ENCODE results near the gene RIN3. TPM values are rescaled to one million over a fixed set of nuclear protein-coding genes. Genes with fewer than 3 reads are reported as not detected.
"Not testable (repeated sequence)": the region's sequence is repeated elsewhere in the genome, so short reads cannot be mapped to it uniquely, and the experiment has no call there.

The RIN3 gene
- polyA plus RNA-seq, 1 donor: 15.6 TPM

DNA sequence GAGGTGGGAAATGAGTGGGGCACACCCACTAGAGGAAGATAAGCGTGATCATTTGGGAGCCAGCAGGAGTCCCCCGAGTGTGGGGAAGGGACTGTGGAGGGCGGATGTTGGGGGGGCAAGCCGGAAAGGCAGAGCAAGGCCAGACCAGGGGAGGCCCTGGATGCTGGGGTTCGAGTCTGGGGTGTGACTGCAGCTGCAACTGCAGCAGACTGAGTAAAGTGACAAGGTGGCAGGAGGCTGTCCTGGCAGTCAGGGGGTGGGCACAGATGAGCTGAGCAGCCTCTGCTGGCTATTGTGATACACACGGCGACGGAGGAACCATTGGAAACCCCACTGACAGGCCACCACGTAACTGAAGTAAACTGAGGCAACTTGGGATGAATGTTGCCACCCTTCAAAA, 124.7 kb downstream of the RIN3 start:
- no peak overlapping the region for H3K27ac ChIP-seq (ENCODE audit: low read length)
- no peaks in the 10 kb centered on the region for H3K4me1 ChIP-seq (ENCODE audit: control insufficient read depth, insufficient read depth, low read length)
- no peaks in the 10 kb centered on the region for H3K27me3 ChIP-seq (ENCODE audit: control insufficient read depth, insufficient read depth, low read length)
- H3K4me3 ChIP-seq (ENCODE audit: low read length): no peak overlapping the region
- DNase-seq: no peak
- no CpG with 5 or more reads among the region's 9 CpGs for WGBS (ENCODE audit: insufficient coverage, low lambda C conversion rate)
- no peaks in the 10 kb centered on the region for H3K9me3 ChIP-seq (ENCODE audit: control insufficient read depth, low read depth, low read length)
- peaks cover 11% of the 10 kb centered on the region for H3K36me3 ChIP-seq (ENCODE audit: control insufficient read depth, insufficient read depth, low read length)

DNA sequence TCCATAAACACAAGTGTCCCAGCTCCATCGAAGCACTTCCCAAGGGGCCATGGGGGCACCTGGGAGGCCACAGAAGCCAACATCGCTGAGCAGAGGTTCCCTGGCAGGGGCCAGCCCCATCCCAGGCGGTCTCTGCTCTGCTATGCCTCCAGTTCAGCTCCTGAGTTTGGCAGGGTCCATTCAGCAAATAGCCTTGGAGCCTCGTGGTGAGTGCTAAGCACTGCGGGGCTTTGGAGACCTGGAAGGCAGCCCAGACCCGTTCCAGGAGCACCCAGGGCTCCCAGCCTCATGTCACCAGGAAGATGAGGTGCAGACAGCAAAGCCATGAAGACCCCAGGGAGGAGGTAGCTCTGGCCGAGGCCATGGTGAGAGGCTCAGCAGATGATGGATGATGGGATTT, 125.3 kb downstream of the RIN3 start:
- Histone ChIP-seq H3K4me3 (ENCODE audit: low read length) (no peak overlapping the region), H3K27me3 (ENCODE audit: control insufficient read depth, insufficient read depth, low read length) (no peaks in the 10 kb centered on the region), H3K4me1 (ENCODE audit: control insufficient read depth, insufficient read depth, low read length) (no peaks in the 10 kb centered on the region), H3K36me3 (ENCODE audit: control insufficient read depth, insufficient read depth, low read length) (peaks cover 11% of the 10 kb centered on the region), H3K27ac (ENCODE audit: low read length) (no peak overlapping the region), H3K9me3 (ENCODE audit: control insufficient read depth, low read depth, low read length) (no peaks in the 10 kb centered on the region)
- no peak for DNase-seq
- no CpG with 5 or more reads among the region's 7 CpGs for WGBS (ENCODE audit: insufficient coverage, low lambda C conversion rate)

DNA sequence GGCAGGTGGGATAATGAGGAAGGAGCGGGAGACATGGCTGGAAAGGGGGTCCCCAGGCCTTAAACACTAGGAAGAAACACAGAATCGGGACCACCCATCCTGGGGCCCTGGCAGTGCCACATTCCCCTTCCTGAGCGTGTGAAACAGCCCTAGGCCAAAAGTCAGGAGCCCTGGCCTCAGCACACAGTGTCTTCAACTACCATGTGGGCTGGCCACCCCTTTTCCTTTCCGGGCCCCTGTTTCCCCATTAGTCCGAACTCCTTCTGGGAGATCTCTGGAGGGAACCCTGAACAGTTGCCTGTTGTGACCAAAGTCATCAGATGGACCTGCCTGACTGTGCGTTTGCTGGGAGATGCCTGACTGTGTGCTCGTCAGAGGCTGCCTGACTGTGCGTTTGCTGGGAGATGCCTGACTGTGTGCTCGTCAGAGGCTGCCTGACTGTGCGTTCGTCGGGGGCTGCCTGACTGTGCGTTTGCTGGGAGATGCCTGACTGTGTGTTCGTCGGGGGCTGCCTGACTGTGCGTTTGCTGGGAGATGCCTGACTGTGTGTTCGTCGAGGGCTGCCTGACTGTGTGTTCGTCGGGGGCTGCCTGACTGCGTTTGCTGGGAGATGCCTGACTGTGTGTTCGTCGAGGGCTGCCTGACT, 126.0 kb downstream of the RIN3 start:
- not testable (repeated sequence) for H3K27ac ChIP-seq (ENCODE audit: low read length); H3K27me3 ChIP-seq (ENCODE audit: control insufficient read depth, insufficient read depth, low read length); H3K4me3 ChIP-seq (ENCODE audit: low read length); H3K4me1 ChIP-seq (ENCODE audit: control insufficient read depth, insufficient read depth, low read length); H3K9me3 ChIP-seq (ENCODE audit: control insufficient read depth, low read depth, low read length); DNase-seq
- peaks cover 11% of the 10 kb centered on the region for H3K36me3 ChIP-seq (ENCODE audit: control insufficient read depth, insufficient read depth, low read length)
- WGBS (ENCODE audit: insufficient coverage, low lambda C conversion rate): no CpG with 5 or more reads among the region's 23 CpGs

DNA sequence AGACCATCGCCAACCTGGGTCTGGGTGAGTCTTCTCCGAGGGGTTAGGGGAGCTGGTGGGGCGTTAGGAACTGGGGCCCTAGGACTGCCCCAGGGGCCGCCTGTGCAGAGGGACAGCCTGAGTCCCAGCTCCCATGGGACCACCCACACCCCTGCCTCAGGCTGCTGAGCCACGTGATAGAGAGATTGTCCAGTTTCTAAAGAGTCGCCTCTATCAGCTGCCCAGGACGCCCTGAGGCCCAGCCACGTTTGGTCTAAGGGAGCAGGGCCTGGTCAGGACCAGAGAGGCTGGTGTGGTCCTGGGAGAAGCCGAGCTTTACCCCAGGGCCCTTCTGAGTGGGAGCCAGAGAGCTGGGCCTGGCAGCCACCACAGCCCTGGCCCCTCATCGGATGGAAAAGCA, 127.7 kb downstream of the RIN3 start:
- Histone ChIP-seq H3K4me1 (ENCODE audit: control insufficient read depth, insufficient read depth, low read length) (no peaks in the 10 kb centered on the region), H3K4me3 (ENCODE audit: low read length) (no peak overlapping the region), H3K36me3 (ENCODE audit: control insufficient read depth, insufficient read depth, low read length) (peaks cover 14% of the 10 kb centered on the region), H3K27ac (ENCODE audit: low read length) (no peak overlapping the region), H3K27me3 (ENCODE audit: control insufficient read depth, insufficient read depth, low read length) (no peaks in the 10 kb centered on the region), H3K9me3 (ENCODE audit: control insufficient read depth, low read depth, low read length) (no peaks in the 10 kb centered on the region)
- DNase-seq: no peak
- no CpG with 5 or more reads among the region's 10 CpGs for WGBS (ENCODE audit: insufficient coverage, low lambda C conversion rate)

DNA sequence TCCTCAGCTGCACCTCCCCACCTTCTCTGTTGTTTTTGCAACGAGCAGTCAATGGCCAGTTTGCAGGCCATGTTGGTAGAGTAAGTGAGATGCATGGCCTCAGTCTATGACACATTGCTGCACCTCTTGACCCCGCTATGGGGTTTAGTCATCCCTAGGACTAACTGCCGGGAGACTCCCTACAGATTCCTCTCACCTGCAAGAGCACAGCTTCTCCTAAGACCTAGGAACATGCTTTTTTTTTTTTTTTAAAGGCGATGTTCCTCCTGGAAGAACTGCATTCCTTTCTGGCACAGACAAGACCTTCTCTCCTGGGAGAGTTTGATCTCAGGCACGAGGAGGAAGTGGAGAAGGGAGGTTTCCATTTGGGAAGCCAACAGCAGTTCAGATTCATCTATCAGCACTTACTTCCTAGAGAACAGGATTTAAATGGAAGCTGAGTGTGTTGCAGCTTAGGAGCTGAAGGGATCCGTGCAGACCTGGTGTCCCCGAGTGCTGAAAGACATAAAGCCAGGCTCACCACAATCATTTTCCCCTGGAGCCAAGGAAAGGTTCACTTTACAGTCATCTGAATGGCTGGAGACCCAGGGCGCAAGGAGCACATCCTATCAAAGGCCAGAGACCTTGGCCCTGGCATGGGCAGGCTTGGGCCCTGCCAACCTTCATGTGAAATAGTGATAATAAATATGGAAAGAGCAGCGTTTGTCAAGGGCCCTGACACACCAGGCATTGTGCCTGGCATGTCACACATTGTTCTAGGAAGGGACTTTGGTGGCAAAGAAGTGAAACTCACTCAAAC, 130.8 kb downstream of the RIN3 start:
- Histone ChIP-seq H3K4me3 (ENCODE audit: low read length) (no peak overlapping the region), H3K4me1 (ENCODE audit: control insufficient read depth, insufficient read depth, low read length) (peaks cover 4% of the 10 kb centered on the region), H3K27ac (ENCODE audit: low read length) (no peak overlapping the region), H3K27me3 (ENCODE audit: control insufficient read depth, insufficient read depth, low read length) (no peaks in the 10 kb centered on the region), H3K36me3 (ENCODE audit: control insufficient read depth, insufficient read depth, low read length) (peaks cover 14% of the 10 kb centered on the region), H3K9me3 (ENCODE audit: control insufficient read depth, low read depth, low read length) (no peaks in the 10 kb centered on the region)
- DNase-seq: no peak
- WGBS (ENCODE audit: insufficient coverage, low lambda C conversion rate): no CpG with 5 or more reads among the region's 9 CpGs

DNA sequence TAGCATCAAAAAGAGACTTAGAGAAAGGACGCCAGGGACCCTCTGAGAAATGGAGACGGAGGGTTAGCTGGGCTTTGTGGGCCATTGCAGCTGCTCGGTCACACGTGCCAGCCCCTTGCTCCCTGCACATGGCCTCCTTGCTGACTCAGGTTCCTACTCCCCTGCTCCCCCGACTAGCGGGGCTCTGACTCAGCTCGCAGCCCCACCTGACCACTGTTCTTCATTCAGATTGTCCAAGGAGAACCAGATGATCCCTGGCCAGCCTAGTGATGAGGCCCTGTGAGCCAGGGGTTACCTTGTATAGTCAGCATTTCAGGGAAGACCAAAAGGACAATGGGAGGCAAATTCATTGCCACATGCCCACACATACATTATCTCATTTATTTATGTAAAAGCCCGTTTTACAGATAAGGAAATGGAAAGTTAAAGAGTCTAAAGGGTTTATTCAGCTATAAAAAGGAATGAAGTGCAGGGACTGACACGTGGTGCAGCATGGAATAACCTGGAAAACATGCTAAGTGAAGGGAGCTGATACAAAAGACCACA, 131.5 kb downstream of the RIN3 start:
- DNase-seq: no peak
- peaks cover 4% of the 10 kb centered on the region for H3K4me1 ChIP-seq (ENCODE audit: control insufficient read depth, insufficient read depth, low read length)
- H3K27me3 ChIP-seq (ENCODE audit: control insufficient read depth, insufficient read depth, low read length): no peaks in the 10 kb centered on the region
- H3K27ac ChIP-seq (ENCODE audit: low read length): no peak overlapping the region
- 86% methylated on average over 1 of the region's 9 CpGs for WGBS (ENCODE audit: insufficient coverage, low lambda C conversion rate)
- H3K4me3 ChIP-seq (ENCODE audit: low read length): no peak overlapping the region
- no peaks in the 10 kb centered on the region for H3K9me3 ChIP-seq (ENCODE audit: control insufficient read depth, low read depth, low read length)
- H3K36me3 ChIP-seq (ENCODE audit: control insufficient read depth, insufficient read depth, low read length): peaks cover 14% of the 10 kb centered on the region

DNA sequence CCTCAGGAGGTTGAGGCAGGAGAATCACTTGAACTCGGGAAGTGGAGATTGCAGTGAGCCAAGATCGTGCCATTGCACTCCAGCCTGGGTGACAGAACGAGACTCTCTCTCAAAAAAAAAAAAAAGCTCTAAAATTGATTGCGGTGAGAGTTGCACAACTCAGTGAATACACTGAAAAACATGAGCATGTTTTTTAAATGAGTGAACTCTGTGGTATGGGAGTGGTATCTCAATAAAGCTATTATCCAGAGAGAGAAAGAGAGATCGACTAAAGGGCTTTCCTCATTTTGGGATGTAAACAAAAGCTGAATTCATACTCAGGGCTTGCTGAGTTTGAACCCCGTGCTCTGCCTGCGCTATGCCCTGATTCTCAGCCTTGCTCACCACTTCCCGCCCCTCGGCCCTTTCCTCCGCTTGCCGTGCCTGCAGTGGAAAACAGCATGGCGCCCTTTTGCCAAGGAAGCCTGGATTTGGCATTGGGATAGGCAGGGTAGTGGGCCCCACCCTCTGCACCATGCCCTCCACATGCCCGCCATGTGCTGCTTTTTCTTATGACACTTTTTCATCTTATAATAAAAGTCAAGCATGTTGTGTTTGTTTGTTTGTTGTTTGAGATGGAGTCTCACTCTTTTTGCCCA, 132.4 kb downstream of the RIN3 start:
- no peak overlapping the region for H3K4me3 ChIP-seq (ENCODE audit: low read length)
- no peaks in the 10 kb centered on the region for H3K9me3 ChIP-seq (ENCODE audit: control insufficient read depth, low read depth, low read length)
- no peak for DNase-seq
- H3K27ac ChIP-seq (ENCODE audit: low read length): peak overlapping the region; percentile 67
- H3K36me3 ChIP-seq (ENCODE audit: control insufficient read depth, insufficient read depth, low read length): peaks cover 16% of the 10 kb centered on the region
- H3K4me1 ChIP-seq (ENCODE audit: control insufficient read depth, insufficient read depth, low read length): peaks cover 4% of the 10 kb centered on the region
- no peaks in the 10 kb centered on the region for H3K27me3 ChIP-seq (ENCODE audit: control insufficient read depth, insufficient read depth, low read length)
- no CpG with 5 or more reads among the region's 13 CpGs for WGBS (ENCODE audit: insufficient coverage, low lambda C conversion rate)

DNA sequence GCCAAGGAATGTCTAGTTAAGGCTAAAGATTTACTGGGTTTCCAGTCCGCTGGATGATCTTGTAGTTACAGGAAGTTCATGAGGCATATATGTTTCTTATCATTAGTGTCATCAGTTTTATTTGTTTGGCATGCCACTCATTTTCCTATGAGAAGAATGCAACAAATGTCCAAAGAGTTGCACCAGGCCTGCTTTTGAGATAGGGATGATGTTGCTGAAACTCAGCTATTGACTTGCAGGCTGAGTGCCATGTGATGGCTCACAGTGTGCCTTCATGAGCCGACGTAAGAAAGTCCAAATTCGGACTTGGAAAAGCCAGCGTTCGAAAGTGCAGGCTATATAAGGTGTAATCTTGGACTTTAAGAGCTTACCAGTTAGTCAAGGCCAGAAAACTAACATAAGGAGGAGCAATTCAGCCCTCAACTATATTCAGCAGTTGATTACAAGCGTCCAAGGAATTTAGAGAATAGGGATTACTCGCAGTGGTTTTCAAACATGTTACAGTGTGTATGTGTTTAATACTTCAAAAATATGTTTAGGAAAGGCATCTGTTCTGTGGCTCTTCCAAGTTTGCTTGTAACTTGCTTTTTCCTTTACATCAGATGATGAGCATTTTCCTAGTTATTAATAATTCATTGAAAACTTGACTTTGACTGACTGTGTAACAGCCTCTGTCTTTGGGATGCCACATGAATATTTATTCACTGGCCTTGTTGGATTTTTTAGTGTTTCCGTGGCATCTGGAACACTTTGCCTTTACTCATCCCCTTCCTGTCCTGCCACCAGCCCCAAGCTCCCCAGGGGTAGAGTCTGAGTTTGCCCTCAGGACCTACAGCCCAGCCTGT, 133.6 kb downstream of the RIN3 start:
- DNase-seq: peak; percentile 30 to 39
- peak overlapping the region; percentile 67 for H3K27ac ChIP-seq (ENCODE audit: low read length)
- whole genome bisulfite sequencing (ENCODE audit: insufficient coverage, low lambda C conversion rate): 100% methylated on average over 1 of the region's 9 CpGs
- H3K4me1 ChIP-seq (ENCODE audit: control insufficient read depth, insufficient read depth, low read length): peaks cover 4% of the 10 kb centered on the region
- H3K27me3 ChIP-seq (ENCODE audit: control insufficient read depth, insufficient read depth, low read length): no peaks in the 10 kb centered on the region
- H3K36me3 ChIP-seq (ENCODE audit: control insufficient read depth, insufficient read depth, low read length): peaks cover 11% of the 10 kb centered on the region
- H3K4me3 ChIP-seq (ENCODE audit: low read length): no peak overlapping the region
- H3K9me3 ChIP-seq (ENCODE audit: control insufficient read depth, low read depth, low read length): no peaks in the 10 kb centered on the region

DNA sequence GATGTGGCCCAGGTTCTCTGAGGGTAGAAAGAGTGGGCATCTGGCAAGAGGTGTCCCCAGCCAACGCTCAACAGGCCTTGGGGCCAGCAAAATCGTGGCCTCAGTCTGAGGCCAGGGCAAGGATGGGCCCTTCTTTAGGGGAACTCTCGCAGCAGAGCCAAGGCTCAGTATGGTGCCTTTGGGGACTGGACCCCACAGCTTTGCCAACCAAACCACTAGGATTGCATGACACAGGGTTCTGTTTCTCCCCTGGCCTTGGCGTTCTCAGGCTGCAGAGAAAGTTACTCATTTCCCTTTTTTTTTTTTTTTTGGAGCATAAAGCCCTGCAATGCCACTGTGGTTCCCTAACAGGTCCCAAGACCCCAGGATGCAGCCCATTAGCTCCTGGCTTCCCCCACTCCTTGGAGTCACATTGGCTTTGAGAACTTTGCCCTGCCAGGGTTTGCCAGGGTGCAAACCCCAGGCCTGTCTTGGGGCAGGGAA, 134.3 kb downstream of the RIN3 start:
- Histone ChIP-seq H3K36me3 (ENCODE audit: control insufficient read depth, insufficient read depth, low read length) (peaks cover 12% of the 10 kb centered on the region), H3K27ac (ENCODE audit: low read length) (peak overlapping the region; percentile 67), H3K4me3 (ENCODE audit: low read length) (no peak overlapping the region), H3K4me1 (ENCODE audit: control insufficient read depth, insufficient read depth, low read length) (peaks cover 4% of the 10 kb centered on the region), H3K9me3 (ENCODE audit: control insufficient read depth, low read depth, low read length) (no peaks in the 10 kb centered on the region), H3K27me3 (ENCODE audit: control insufficient read depth, insufficient read depth, low read length) (no peaks in the 10 kb centered on the region)
- no peak for DNase-seq
- WGBS (ENCODE audit: insufficient coverage, low lambda C conversion rate): no CpG with 5 or more reads among the region's 4 CpGs

DNA sequence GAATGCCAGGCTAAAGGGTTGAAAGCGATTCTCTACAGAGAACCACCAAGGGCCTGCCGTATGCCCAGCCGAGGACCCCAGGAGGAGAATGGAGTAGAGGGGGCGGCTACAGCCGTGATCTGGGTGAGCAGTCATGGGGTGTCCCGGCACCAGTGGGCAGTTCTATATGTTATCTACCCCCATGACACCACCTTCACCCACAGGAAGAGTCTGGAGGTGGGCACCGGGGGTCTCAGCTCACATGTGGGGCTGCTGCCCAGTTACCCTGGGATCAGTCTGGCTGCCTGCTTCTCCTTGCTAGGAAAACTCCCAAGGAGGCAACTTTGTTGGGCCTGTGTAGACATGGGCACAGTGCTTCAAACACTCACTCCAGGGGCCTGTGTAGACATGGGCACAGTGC, 135.5 kb downstream of the RIN3 start:
- peak overlapping the region; percentile 67 for H3K27ac ChIP-seq (ENCODE audit: low read length)
- H3K9me3 ChIP-seq (ENCODE audit: control insufficient read depth, low read depth, low read length): no peaks in the 10 kb centered on the region
- H3K36me3 ChIP-seq (ENCODE audit: control insufficient read depth, insufficient read depth, low read length): peaks cover 15% of the 10 kb centered on the region

More for the DNA sequence above, 135.5 kb downstream of the RIN3 start:
- WGBS (ENCODE audit: insufficient coverage, low lambda C conversion rate): no CpG with 5 or more reads among the region's 7 CpGs
- no peaks in the 10 kb centered on the region for H3K27me3 ChIP-seq (ENCODE audit: control insufficient read depth, insufficient read depth, low read length)
- no peak for DNase-seq
- peaks cover 4% of the 10 kb centered on the region for H3K4me1 ChIP-seq (ENCODE audit: control insufficient read depth, insufficient read depth, low read length)
- H3K4me3 ChIP-seq (ENCODE audit: low read length): no peak overlapping the region
